Epithelial cell of esophagus (primary cell): ENCODE data around the gene MRPL33.
"Not testable (repeated sequence)": the region's sequence is repeated elsewhere in the genome, so short reads cannot be mapped to it uniquely, and the experiment has no call there.

ENCODE experiments used
- DNase-seq: peaks from one replicate; pipeline ENCODE4 v3.0.0; 2010; ENCODE audit warnings: low read depth
- H3K4me3 ChIP-seq: 2 replicates; pipeline ENCODE4 v1.5.1; 2011; ENCODE audit warnings: mild to moderate bottlenecking, low read length, control low read depth
- CTCF ChIP-seq: IDR thresholded peaks from 2 replicates; pipeline ENCODE4 v1.5.1; 2011; ENCODE audit warnings: low read depth, mild to moderate bottlenecking, low read length, control low read depth, inconsistent platforms; ENCODE audit not compliant: insufficient read depth; ENCODE audit errors: missing control alignments

MRPL33 gene

GRCh38 chr2:27746325-27746724 is 25.2 kb upstream of the MRPL33 start:
- H3K4me3 ChIP-seq = no peak overlapping the region
- no peak for DNase-seq
- TF ChIP-seq CTCF = no peak

GRCh38 chr2:27747827-27748352 is 23.6 kb upstream of the MRPL33 start:
- no peak overlapping the region for H3K4me3 ChIP-seq
- TF ChIP-seq CTCF = no peak
- DNase-seq = no peak

- not testable (repeated sequence) for DNase-seq, H3K4me3 ChIP-seq
Observed at GRCh38 chr2:27748803-27749554, 22.5 kb upstream of the MRPL33 start.

- TF ChIP-seq CTCF = no peak
- H3K4me3 ChIP-seq = no peak overlapping the region
- no peak for DNase-seq
Observed at GRCh38 chr2:27751377-27751776, 20.1 kb upstream of the MRPL33 start.

GRCh38 chr2:27752551-27753237 is 18.8 kb upstream of the MRPL33 start:
- no peak for TF ChIP-seq CTCF
- H3K4me3 ChIP-seq = peak overlapping the region; percentile 32
- peak; percentile 72 for DNase-seq

GRCh38 chr2:27754138-27754588 is 17.4 kb upstream of the MRPL33 start:
- peak; percentile 87 for DNase-seq
- H3K4me3 ChIP-seq = no peak overlapping the region
- TF ChIP-seq CTCF = peak; percentile 97

GRCh38 chr2:27754831-27755230 is 16.7 kb upstream of the MRPL33 start:
- DNase-seq = no peak
- H3K4me3 ChIP-seq = no peak overlapping the region
- TF ChIP-seq CTCF = no peak
